ENCODE measurements around the gene IFIT3.

The IFIT3 gene

GRCh38 chr10:89379103-89379502 lies 51.3 kb downstream of the IFIT3 start:
- TF ChIP-seq CTCF (IDR thresholded peaks at IDR 0.05; ENCODE audit: insufficient read depth, low read depth, low read length, missing control alignments) = no peak
- H3K4me3 ChIP-seq (ENCODE audit: low read depth, low read length) = no peak overlapping the region
- no peak for DNase-seq (ENCODE audit: low read depth)

GRCh38 chr10:89382757-89383156 lies 55.0 kb downstream of the IFIT3 start:
- no peak for DNase-seq (ENCODE audit: low read depth)
- no peak overlapping the region for H3K4me3 ChIP-seq (ENCODE audit: low read depth, low read length)
- no peak for TF ChIP-seq CTCF (IDR thresholded peaks at IDR 0.05; ENCODE audit: insufficient read depth, low read depth, low read length, missing control alignments)

GRCh38 chr10:89384474-89385340 lies 56.9 kb downstream of the IFIT3 start:
- H3K4me3 ChIP-seq (ENCODE audit: low read depth, low read length) = no peak overlapping the region
- TF ChIP-seq CTCF (IDR thresholded peaks at IDR 0.05; ENCODE audit: insufficient read depth, low read depth, low read length, missing control alignments) = no peak
- no peak for DNase-seq (ENCODE audit: low read depth)

- no peak for TF ChIP-seq CTCF (IDR thresholded peaks at IDR 0.05; ENCODE audit: insufficient read depth, low read depth, low read length, missing control alignments)
- no peak for DNase-seq (ENCODE audit: low read depth)
- H3K4me3 ChIP-seq (ENCODE audit: low read depth, low read length) = no peak overlapping the region
Observed at GRCh38 chr10:89388806-89389205, 61.0 kb downstream of the IFIT3 start.

- H3K4me3 ChIP-seq (ENCODE audit: low read depth, low read length) = no peak overlapping the region
- peak; percentile 27 for TF ChIP-seq CTCF (IDR thresholded peaks at IDR 0.05; ENCODE audit: insufficient read depth, low read depth, low read length, missing control alignments)
- DNase-seq (ENCODE audit: low read depth) = peak; percentile 58
Observed at GRCh38 chr10:89389254-89389653, 61.5 kb downstream of the IFIT3 start.
